K562 (cell line): ENCODE measurements around the gene MBD6. TPM values are rescaled to one million over a fixed set of nuclear protein-coding genes. Genes with fewer than 3 reads are reported as not detected.
A peak's percentile ranks its signal among the peaks of the same experiment; 100 is the strongest.

ENCODE experiments used
- DMBX1 ChIP-seq: fragments of 250-450 bp; sonication (Bioruptor Pico); IDR thresholded peaks from 2 replicates; pipeline ENCODE4 v1.8.0; 2022; ENCODE audit warnings: inconsistent platforms, mild to moderate bottlenecking, moderate library complexity, borderline replicate concordance
- FOXA3 ChIP-seq, 2 experiments: fragments of 450-650 bp in 1 of 2; sonication (generic) in 1 of 2; formaldehyde crosslinking; IDR thresholded peaks in 1 of 2; conservative IDR thresholded peaks in 1 of 2; 2 replicates each; pipeline versions ENCODE4 v1.4.0 to v1.8.0; 2020 to 2022; ENCODE audit warnings: mild to moderate bottlenecking in 2 of 2, missing genetic modification reagents in 1 of 2
- MYBL2 ChIP-seq, 2 experiments: fragments of 450-650 bp in 1 of 2; sonication (generic) in 1 of 2; formaldehyde crosslinking in 1 of 2; IDR thresholded peaks; 2 replicates each; pipeline versions ENCODE4 v1.6.1 to v1.8.1; 2017 to 2022; ENCODE audit warnings: borderline replicate concordance in 1 of 2, inconsistent platforms in 1 of 2, low read depth in 1 of 2, mild to moderate bottlenecking in 1 of 2, missing genetic modification reagents in 1 of 2, moderate library complexity in 1 of 2
- POLR2AphosphoS5 ChIP-seq: IDR thresholded peaks from 2 replicates; pipeline ENCODE4 v1.6.1; 2011; ENCODE audit warnings: mild to moderate bottlenecking, low read depth, low read length, moderate library complexity; ENCODE audit not compliant: control insufficient read depth, insufficient read depth
- RBFOX2 ChIP-seq: fragments of 200-400 bp; formaldehyde crosslinking; IDR thresholded peaks from 2 replicates; pipeline ENCODE4 v1.6.1; 2017; ENCODE audit warnings: low read depth, mild to moderate bottlenecking, low read length, moderate library complexity
- SMAD3 ChIP-seq: fragments of 450-650 bp; formaldehyde crosslinking; conservative IDR thresholded peaks from 2 replicates; pipeline ENCODE4 v1.4.0; 2020; ENCODE audit warnings: mild to moderate bottlenecking
- SMARCC2 ChIP-seq: fragments of 450-650 bp; IDR thresholded peaks from 2 replicates; pipeline ENCODE4 v1.6.1; 2017; ENCODE audit warnings: antibody characterized with exemption, moderate library complexity, mild to moderate bottlenecking, low read depth
- XRCC5 ChIP-seq: fragments of 200-400 bp; formaldehyde crosslinking; IDR thresholded peaks from 2 replicates; pipeline ENCODE4 v1.6.1; 2017; ENCODE audit warnings: low read depth, mild to moderate bottlenecking, low read length
- polyA plus RNA-seq, 8 experiments: library from polyadenylated mRNA; depleted of rRNA in 4 of 8; stranded (reverse) in 5 of 8; unstranded in 3 of 8; fragments of >200 nt; fragmentation: Nextera tagmentation in 2 of 8; fragmentation: Illumina TruSeq in 1 of 8; extraction: Ambion mirVana in 2 of 8; extraction: Trizol in 1 of 8; gene quantifications; 2 replicates each; pipeline versions ENCODE4 v1.2.1 to v1.2.3, GENCODE V29; 2011 to 2014; ENCODE audit warnings: inconsistent platforms in 1 of 8, missing spikeins in 1 of 8
- total RNA-seq, 7 experiments: library from RNA; depleted of rRNA in 6 of 7; stranded (reverse); fragments of >200 nt in 6 of 7; fragmentation: Illumina TruSeq in 2 of 7; extraction: Trizol in 2 of 7; gene quantifications; 2 replicates each; pipeline versions ENCODE4 v1.2.1 to v1.2.3, GENCODE V29; 2011 to 2021; ENCODE audit warnings: low replicate concordance in 1 of 7
- TF ChIP-seq, protein P1 (sequence below): sonication (generic); formaldehyde crosslinking; IDR thresholded peaks from 2 replicates; pipeline ENCODE4 v1.8.1; 2023; ENCODE audit warnings: mild to moderate bottlenecking, missing genetic modification reagents
- TF ChIP-seq, protein P2 (sequence below): sonication (generic); formaldehyde crosslinking; IDR thresholded peaks from 2 replicates; pipeline ENCODE4 v1.8.0; 2023; ENCODE audit warnings: missing genetic modification reagents, mild to moderate bottlenecking, borderline replicate concordance
- TF ChIP-seq, protein P3 (sequence below), 2 experiments: fragments of 450-650 bp; IDR thresholded peaks; 2 replicates each; pipeline ENCODE4 v1.6.1; 2016; ENCODE audit warnings: mild to moderate bottlenecking in 2 of 2, borderline replicate concordance in 1 of 2, low read depth in 1 of 2, moderate library complexity in 1 of 2

The MBD6 gene
- total and polyA plus RNA-seq, 9 of the 15 experiments (the other 6 are each of a cell fraction or from before 2014, with no cell fraction given): 2.0 to 54.8 (median 3.8) TPM

DNA sequence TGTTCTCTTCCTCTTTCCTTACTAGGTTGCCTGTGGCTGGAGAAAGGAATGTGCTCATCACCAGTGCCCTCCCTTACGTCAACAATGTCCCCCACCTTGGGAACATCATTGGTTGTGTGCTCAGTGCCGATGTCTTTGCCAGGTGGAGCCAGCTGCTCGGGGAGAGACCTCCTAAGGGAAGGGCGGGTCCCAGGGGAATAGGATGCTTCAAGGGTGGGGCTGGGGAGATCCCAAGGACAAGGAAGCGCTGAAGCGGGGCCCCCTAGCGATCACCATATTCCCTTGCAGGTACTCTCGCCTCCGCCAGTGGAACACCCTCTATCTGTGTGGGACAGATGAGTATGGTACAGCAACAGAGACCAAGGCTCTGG, 24.5 kb upstream of the MBD6 start (continued):
- TF ChIP-seq DMBX1 (CRISPR knock-in tag) (no peak), SMAD3 (CRISPR knock-in tag) (no peak), XRCC5 (no peak), POLR2AphosphoS5 (no peak), MYBL2 (IDR thresholded peaks at IDR 0.05; ENCODE audit: low read depth) (no peak), MYBL2 (CRISPR knock-in tag; IDR thresholded peaks at IDR 0.05; ENCODE audit: borderline replicate concordance) (no peak), RBFOX2 (peak; percentile 52), FOXA3 (CRISPR knock-in tag; conservative IDR thresholded peaks at IDR 0.05 in 1 of 2, IDR thresholded peaks at IDR 0.05 in 1 of 2) (peak in 1 of 2 experiments; percentile 59; a peak in 1 of 4 replicates), SMARCC2 (no peak)
- TF ChIP-seq, protein P1, sequence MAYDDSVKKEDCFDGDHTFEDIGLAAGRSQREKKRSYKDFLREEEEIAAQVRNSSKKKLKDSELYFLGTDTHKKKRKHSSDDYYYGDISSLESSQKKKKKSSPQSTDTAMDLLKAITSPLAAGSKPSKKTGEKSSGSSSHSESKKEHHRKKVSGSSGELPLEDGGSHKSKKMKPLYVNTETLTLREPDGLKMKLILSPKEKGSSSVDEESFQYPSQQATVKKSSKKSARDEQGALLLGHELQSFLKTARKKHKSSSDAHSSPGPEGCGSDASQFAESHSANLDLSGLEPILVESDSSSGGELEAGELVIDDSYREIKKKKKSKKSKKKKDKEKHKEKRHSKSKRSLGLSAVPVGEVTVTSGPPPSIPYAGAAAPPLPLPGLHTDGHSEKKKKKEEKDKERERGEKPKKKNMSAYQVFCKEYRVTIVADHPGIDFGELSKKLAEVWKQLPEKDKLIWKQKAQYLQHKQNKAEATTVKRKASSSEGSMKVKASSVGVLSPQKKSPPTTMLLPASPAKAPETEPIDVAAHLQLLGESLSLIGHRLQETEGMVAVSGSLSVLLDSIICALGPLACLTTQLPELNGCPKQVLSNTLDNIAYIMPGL: no peak
- TF ChIP-seq, protein P2, sequence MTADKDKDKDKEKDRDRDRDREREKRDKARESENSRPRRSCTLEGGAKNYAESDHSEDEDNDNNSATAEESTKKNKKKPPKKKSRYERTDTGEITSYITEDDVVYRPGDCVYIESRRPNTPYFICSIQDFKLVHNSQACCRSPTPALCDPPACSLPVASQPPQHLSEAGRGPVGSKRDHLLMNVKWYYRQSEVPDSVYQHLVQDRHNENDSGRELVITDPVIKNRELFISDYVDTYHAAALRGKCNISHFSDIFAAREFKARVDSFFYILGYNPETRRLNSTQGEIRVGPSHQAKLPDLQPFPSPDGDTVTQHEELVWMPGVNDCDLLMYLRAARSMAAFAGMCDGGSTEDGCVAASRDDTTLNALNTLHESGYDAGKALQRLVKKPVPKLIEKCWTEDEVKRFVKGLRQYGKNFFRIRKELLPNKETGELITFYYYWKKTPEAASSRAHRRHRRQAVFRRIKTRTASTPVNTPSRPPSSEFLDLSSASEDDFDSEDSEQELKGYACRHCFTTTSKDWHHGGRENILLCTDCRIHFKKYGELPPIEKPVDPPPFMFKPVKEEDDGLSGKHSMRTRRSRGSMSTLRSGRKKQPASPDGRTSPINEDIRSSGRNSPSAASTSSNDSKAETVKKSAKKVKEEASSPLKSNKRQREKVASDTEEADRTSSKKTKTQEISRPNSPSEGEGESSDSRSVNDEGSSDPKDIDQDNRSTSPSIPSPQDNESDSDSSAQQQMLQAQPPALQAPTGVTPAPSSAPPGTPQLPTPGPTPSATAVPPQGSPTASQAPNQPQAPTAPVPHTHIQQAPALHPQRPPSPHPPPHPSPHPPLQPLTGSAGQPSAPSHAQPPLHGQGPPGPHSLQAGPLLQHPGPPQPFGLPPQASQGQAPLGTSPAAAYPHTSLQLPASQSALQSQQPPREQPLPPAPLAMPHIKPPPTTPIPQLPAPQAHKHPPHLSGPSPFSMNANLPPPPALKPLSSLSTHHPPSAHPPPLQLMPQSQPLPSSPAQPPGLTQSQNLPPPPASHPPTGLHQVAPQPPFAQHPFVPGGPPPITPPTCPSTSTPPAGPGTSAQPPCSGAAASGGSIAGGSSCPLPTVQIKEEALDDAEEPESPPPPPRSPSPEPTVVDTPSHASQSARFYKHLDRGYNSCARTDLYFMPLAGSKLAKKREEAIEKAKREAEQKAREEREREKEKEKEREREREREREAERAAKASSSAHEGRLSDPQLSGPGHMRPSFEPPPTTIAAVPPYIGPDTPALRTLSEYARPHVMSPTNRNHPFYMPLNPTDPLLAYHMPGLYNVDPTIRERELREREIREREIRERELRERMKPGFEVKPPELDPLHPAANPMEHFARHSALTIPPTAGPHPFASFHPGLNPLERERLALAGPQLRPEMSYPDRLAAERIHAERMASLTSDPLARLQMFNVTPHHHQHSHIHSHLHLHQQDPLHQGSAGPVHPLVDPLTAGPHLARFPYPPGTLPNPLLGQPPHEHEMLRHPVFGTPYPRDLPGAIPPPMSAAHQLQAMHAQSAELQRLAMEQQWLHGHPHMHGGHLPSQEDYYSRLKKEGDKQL: no peak
- TF ChIP-seq, protein P3, sequence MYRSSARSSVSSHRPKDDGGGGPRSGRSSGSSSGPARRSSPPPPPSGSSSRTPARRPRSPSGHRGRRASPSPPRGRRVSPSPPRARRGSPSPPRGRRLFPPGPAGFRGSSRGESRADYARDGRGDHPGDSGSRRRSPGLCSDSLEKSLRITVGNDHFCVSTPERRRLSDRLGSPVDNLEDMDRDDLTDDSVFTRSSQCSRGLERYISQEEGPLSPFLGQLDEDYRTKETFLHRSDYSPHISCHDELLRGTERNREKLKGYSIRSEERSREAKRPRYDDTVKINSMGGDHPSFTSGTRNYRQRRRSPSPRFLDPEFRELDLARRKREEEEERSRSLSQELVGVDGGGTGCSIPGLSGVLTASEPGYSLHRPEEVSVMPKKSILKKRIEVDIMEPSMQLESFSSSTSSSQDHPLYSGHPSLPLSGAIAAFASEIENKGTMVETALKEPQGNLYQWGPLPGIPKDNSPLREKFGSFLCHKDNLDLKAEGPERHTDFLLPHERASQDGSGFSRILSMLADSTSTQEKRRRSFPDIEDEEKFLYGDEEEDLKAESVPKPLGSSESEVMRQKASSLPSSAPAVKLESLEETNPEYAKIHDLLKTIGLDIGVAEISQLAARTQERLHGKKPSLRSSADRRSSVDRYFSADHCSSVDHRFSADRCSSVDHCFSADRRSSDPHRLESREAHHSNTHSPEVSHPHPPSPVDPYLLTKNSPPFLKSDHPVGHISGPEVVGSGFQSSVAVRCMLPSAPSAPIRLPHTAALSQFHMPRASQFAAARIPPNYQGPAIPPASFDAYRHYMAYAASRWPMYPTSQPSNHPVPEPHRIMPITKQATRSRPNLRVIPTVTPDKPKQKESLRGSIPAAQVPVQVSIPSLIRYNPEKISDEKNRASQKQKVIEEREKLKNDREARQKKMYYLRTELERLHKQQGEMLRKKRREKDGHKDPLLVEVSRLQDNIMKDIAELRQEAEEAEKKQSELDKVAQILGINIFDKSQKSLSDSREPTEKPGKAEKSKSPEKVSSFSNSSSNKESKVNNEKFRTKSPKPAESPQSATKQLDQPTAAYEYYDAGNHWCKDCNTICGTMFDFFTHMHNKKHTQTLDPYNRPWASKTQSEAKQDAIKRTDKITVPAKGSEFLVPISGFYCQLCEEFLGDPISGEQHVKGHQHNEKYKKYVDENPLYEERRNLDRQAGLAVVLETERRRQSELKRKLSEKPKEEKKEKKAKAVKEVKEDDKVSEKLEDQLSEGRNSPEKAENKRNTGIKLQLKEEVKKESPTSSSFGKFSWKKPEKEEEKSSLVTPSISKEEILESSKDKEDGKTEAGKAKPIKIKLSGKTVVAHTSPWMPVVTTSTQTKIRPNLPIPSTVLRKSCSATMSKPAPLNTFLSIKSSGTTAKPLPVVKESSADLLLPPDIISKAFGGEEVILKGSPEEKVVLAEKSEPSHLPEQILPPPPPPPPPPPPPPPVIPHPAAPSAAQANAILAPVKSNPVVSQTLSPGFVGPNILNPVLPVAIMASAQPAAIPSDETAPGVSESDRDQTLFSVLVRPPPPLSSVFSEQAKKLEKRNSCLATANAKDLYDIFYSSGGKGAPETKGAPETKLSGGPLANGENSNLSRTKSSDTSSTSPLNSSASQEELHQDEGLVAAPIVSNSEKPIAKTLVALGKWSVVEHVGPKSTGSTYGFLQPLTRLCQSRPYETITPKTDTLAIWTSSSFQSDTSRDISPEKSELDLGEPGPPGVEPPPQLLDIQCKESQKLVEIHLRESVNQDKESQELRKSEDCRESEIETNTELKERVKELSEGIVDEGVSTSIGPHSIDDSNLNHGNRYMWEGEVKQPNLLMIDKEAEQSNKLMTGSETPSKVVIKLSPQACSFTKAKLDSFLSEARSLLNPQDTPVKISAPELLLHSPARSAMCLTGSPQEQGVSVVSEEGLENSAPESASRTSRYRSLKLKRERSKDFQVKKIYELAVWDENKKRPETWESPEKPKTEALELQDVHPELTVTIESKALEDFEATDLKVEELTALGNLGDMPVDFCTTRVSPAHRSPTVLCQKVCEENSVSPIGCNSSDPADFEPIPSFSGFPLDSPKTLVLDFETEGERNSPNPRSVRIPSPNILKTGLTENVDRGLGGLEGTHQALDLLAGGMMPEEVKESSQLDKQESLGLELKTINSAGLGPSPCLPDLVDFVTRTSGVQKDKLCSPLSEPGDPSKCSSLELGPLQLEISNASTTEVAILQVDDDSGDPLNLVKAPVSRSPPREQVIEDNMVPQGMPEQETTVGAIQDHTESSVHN (IDR thresholded peaks at IDR 0.05; ENCODE audit: borderline replicate concordance in 1 of 2, low read depth in 1 of 2): no peak
